Tibial nerve (tissue), 4 donors: ENCODE data around the gene MATR3. TPM values are rescaled to one million over a fixed set of nuclear protein-coding genes. Genes with fewer than 3 reads are reported as not detected.
A peak's percentile ranks its signal among the peaks of the same experiment; 100 is the strongest.

Experiments
- DNase-seq, 2 donors: peaks; one replicate each; pipeline ENCODE4 v3.0.0-alpha.2; 2019; ENCODE audit warnings: low spot score in 2 of 2
- H3K27ac ChIP-seq, 4 donors: fragments of 200-600 bp; sonication (generic) in 3 of 4; one replicate each; pipeline ENCODE4 v1.5.1; 2017 to 2019; ENCODE audit warnings: mild to moderate bottlenecking in 1 of 4
- H3K27me3 ChIP-seq, 2 donors: fragments of 200-600 bp; sonication (generic) in 1 of 2; one replicate each; pipeline versions ENCODE4 v1.5.1 to v1.6.0; 2017 to 2019
- H3K36me3 ChIP-seq, 3 donors: fragments of 200-600 bp; sonication (generic); one replicate each; pipeline ENCODE4 v1.5.1; 2018 to 2019
- H3K4me1 ChIP-seq, 4 donors: fragments of 200-600 bp; sonication (generic) in 3 of 4; one replicate each; pipeline ENCODE4 v1.5.1; 2017 to 2019
- H3K4me3 ChIP-seq, 4 donors: fragments of 200-600 bp; sonication (generic) in 3 of 4; one replicate each; pipeline ENCODE4 v1.5.1; 2017 to 2019; ENCODE audit warnings: mild to moderate bottlenecking in 1 of 4, moderate library complexity in 1 of 4
- H3K9me3 ChIP-seq, 4 donors: fragments of 200-600 bp; sonication (generic) in 3 of 4; one replicate each; pipeline ENCODE4 v1.5.1; 2017 to 2019
- CTCF ChIP-seq, 5 experiments: fragments of 200-600 bp in 3 of 5; fragments of 450-650 bp in 2 of 5; sonication (generic) in 3 of 5; IDR thresholded peaks; one replicate each; pipeline ENCODE4 v1.5.1; 2016 to 2019; ENCODE audit warnings: antibody characterized with exemption in 5 of 5, mild to moderate bottlenecking in 3 of 5, moderate library complexity in 2 of 5
- EP300 ChIP-seq, 2 donors: sonication (generic); formaldehyde crosslinking; IDR thresholded peaks; one replicate each; pipeline ENCODE4 v1.6.1; 2017; ENCODE audit warnings: antibody characterized with exemption in 2 of 2, mild to moderate bottlenecking in 1 of 2
- POLR2A ChIP-seq, 2 donors: fragments of 450-650 bp; IDR thresholded peaks; one replicate each; pipeline ENCODE4 v1.6.1; 2017; ENCODE audit warnings: antibody characterized with exemption in 2 of 2, mild to moderate bottlenecking in 2 of 2, moderate library complexity in 2 of 2
- WGBS, 2 donors: methylation state at CpG; one replicate each; pipeline ENCODE4 v1.1.5; 2018; 5-methylcytosine and 5-hydroxymethylcytosine counted together
- total RNA-seq, 4 donors: library from RNA; depleted of rRNA; stranded (reverse); fragments of >200 nt; gene quantifications; one replicate each; pipeline ENCODE4 v1.1.0, GENCODE V29; 2016

The MATR3 gene
- total RNA-seq, 4 donors from 2014 or later, result 147 to 231 (median 196) TPM

GRCh38 chr5:139312075-139312474 is 18.5 kb downstream of the MATR3 start:
- no peaks in the 10 kb centered on the region for H3K27me3 ChIP-seq
- H3K4me1 ChIP-seq, result peaks cover 7 to 99% (median 60%) of the 10 kb centered on the region in 4 donors
- no peaks in the 10 kb centered on the region for H3K9me3 ChIP-seq

GRCh38 chr5:139314276-139314675 is 20.7 kb downstream of the MATR3 start:
- peaks cover 0 to 35% (median 30%) of the 10 kb centered on the region in 3 donors for H3K36me3 ChIP-seq
- H3K27me3 ChIP-seq, result no peaks in the 10 kb centered on the region
- peaks cover 1 to 78% (median 41%) of the 10 kb centered on the region in 4 donors for H3K4me1 ChIP-seq
- 66 to 86% methylated on average over 1 of the region's 1 CpG for WGBS, 2 donors
- H3K9me3 ChIP-seq, result no peaks in the 10 kb centered on the region
- peak overlapping the region in 1 of 4 donors; percentile 23 for H3K27ac ChIP-seq
- no peak for DNase-seq
- H3K4me3 ChIP-seq, result no peak overlapping the region
- TF ChIP-seq POLR2A (IDR thresholded peaks at IDR 0.05) (no peak), CTCF (IDR thresholded peaks at IDR 0.05) (no peak), EP300 (IDR thresholded peaks at IDR 0.05) (no peak)

More at GRCh38 chr5:139312075-139312474, 18.5 kb downstream of the MATR3 start:
- DNase-seq, result no peak
- 78 to 82% methylated on average over 9 of the region's 9 CpGs for WGBS, 2 donors
- Histone ChIP-seq H3K4me3 (no peak overlapping the region), H3K36me3 (peaks cover 0 to 13% (median 10%) of the 10 kb centered on the region in 3 donors), H3K27ac (no peak overlapping the region)
- TF ChIP-seq EP300 (IDR thresholded peaks at IDR 0.05), result no peak
- no peak for TF ChIP-seq CTCF (IDR thresholded peaks at IDR 0.05)
- no peak for TF ChIP-seq POLR2A (IDR thresholded peaks at IDR 0.05)

GRCh38 chr5:139315056-139315615 is 21.6 kb downstream of the MATR3 start:
- no peak for DNase-seq
- TF ChIP-seq CTCF (IDR thresholded peaks at IDR 0.05) (no peak), EP300 (IDR thresholded peaks at IDR 0.05) (no peak), POLR2A (IDR thresholded peaks at IDR 0.05) (no peak)
- H3K4me3 ChIP-seq, result no peak overlapping the region
- peaks cover 0 to 70% (median 35%) of the 10 kb centered on the region in 4 donors for H3K4me1 ChIP-seq
- no peaks in the 10 kb centered on the region for H3K27me3 ChIP-seq
- WGBS, 2 donors, result 40 to 48% methylated on average over 3 of the region's 3 CpGs
- H3K27ac ChIP-seq, result peak overlapping the region in 2 of 4 donors; percentile 13 to 59
- H3K9me3 ChIP-seq, result no peaks in the 10 kb centered on the region
- peaks cover 0 to 44% (median 37%) of the 10 kb centered on the region in 3 donors for H3K36me3 ChIP-seq

GRCh38 chr5:139335811-139336210 is 42.3 kb downstream of the MATR3 start:
- no peaks in the 10 kb centered on the region for H3K9me3 ChIP-seq
- DNase-seq, result no peak
- WGBS, 2 donors, result 60 to 68% methylated on average over 6 of the region's 6 CpGs
- peaks cover 0 to 3% (median 2%) of the 10 kb centered on the region in 4 donors for H3K4me1 ChIP-seq
- H3K27me3 ChIP-seq, result no peaks in the 10 kb centered on the region
- no peak overlapping the region for H3K4me3 ChIP-seq
- no peak for TF ChIP-seq EP300 (IDR thresholded peaks at IDR 0.05)
- H3K27ac ChIP-seq, result no peak overlapping the region
- H3K36me3 ChIP-seq, result peaks cover 0 to 33% (median 0%) of the 10 kb centered on the region in 3 donors

- DNase-seq, result no peak
- Histone ChIP-seq H3K27ac (no peak overlapping the region), H3K4me3 (no peak overlapping the region), H3K9me3 (no peaks in the 10 kb centered on the region), H3K4me1 (peaks cover 4 to 36% (median 20%) of the 10 kb centered on the region in 4 donors), H3K36me3 (peaks cover 0 to 3% (median 0%) of the 10 kb centered on the region in 3 donors), H3K27me3 (no peaks in the 10 kb centered on the region)
- WGBS, 2 donors, result 95 to 97% methylated on average over 2 of the region's 2 CpGs
- TF ChIP-seq POLR2A (IDR thresholded peaks at IDR 0.05) (no peak), EP300 (IDR thresholded peaks at IDR 0.05) (no peak), CTCF (IDR thresholded peaks at IDR 0.05) (no peak)
These were observed 46.5 kb downstream of the MATR3 start for GRCh38 chr5:139340051-139340450.
